Progenitor cell of endocrine pancreas (in vitro differentiated cells): ENCODE measurements around the gene GRIN3A. TPM values are rescaled to one million over a fixed set of nuclear protein-coding genes. Genes with fewer than 3 reads are reported as not detected.

ENCODE experiments used
- DNase-seq: peaks from one replicate; pipeline ENCODE4 v3.0.0; 2021; ENCODE audit warnings: low spot score; ENCODE audit not compliant: unreplicated experiment
- H3K27ac Mint-ChIP-seq: 2 replicates; pipeline ENCODE4 v1.8.0; 2021; ENCODE audit warnings: mild to moderate bottlenecking, moderate library complexity, mixed read lengths
- H3K27me3 Mint-ChIP-seq: 2 replicates; pipeline ENCODE4 v1.8.0; 2021; ENCODE audit warnings: mixed read lengths
- H3K36me3 Mint-ChIP-seq: 2 replicates; pipeline ENCODE4 v1.8.0; 2022; ENCODE audit warnings: mixed read lengths; ENCODE audit not compliant: insufficient read depth
- H3K4me1 Mint-ChIP-seq: 2 replicates; pipeline ENCODE4 v1.8.0; 2021; ENCODE audit warnings: low read depth, mixed read lengths
- H3K4me3 Mint-ChIP-seq: 2 replicates; pipeline ENCODE4 v1.8.0; 2021; ENCODE audit warnings: low read depth, mild to moderate bottlenecking, moderate library complexity, mixed read lengths
- H3K9me3 Mint-ChIP-seq: 2 replicates; pipeline ENCODE4 v1.8.0; 2021; ENCODE audit warnings: low read depth, mixed read lengths
- total RNA-seq: library from RNA; stranded (reverse); gene quantifications from 2 replicates; pipeline ENCODE4 v1.2.1, GENCODE V29; 2021
- TF ChIP-seq, protein P1 (sequence below): fragments of 200-600 bp; sonication (generic); IDR thresholded peaks from one replicate; pipeline ENCODE4 v1.5.0; 2021; ENCODE audit warnings: antibody characterized with exemption, mild to moderate bottlenecking; ENCODE audit not compliant: unreplicated experiment

The GRIN3A gene
- total RNA-seq, 1 donor from 2014 or later, result 0.48 TPM

DNA sequence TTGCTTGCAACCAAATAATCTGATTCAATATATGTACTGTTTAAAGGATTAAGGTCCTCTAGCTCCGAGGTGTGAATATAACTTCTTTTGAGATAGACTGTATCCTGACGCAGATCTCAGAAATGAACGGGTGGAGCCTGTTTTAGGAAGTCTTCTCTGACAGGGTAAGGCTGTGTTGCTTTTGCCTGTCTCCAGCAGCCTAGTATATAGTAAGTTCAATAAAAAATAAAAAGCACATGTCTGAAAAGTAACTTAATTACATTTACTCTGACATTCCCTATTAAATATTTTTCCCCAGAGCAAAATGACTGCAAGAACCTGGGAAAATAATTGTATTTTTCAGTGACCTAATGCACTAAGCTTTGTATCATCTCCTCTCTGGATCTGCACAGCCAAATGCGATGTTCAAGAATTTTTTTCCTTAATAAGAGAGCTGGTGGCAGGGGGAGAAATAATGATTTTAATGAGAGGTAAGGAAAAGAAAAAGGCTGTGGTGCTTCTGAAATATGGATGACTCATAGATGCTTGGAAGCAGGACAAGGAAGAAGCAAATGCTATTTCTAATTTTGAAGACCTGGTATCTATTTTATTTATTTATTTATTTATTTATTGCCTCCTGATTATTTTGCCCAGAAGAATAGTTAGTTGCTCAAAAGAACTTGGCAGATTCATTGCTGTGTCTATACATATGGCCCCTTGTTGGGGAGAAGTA lies 151.0 kb downstream of the GRIN3A start:
- Mint-ChIP-seq H3K27me3 (peaks cover 3% of the 10 kb centered on the region), H3K9me3 (no peaks in the 10 kb centered on the region), H3K4me1 (peaks cover 4% of the 10 kb centered on the region), H3K27ac (no peak overlapping the region), H3K4me3 (no peak overlapping the region), H3K36me3 (no peaks in the 10 kb centered on the region)
- TF ChIP-seq, protein P1, sequence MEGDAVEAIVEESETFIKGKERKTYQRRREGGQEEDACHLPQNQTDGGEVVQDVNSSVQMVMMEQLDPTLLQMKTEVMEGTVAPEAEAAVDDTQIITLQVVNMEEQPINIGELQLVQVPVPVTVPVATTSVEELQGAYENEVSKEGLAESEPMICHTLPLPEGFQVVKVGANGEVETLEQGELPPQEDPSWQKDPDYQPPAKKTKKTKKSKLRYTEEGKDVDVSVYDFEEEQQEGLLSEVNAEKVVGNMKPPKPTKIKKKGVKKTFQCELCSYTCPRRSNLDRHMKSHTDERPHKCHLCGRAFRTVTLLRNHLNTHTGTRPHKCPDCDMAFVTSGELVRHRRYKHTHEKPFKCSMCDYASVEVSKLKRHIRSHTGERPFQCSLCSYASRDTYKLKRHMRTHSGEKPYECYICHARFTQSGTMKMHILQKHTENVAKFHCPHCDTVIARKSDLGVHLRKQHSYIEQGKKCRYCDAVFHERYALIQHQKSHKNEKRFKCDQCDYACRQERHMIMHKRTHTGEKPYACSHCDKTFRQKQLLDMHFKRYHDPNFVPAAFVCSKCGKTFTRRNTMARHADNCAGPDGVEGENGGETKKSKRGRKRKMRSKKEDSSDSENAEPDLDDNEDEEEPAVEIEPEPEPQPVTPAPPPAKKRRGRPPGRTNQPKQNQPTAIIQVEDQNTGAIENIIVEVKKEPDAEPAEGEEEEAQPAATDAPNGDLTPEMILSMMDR, result no peak
- DNase-seq, result no peak

DNA sequence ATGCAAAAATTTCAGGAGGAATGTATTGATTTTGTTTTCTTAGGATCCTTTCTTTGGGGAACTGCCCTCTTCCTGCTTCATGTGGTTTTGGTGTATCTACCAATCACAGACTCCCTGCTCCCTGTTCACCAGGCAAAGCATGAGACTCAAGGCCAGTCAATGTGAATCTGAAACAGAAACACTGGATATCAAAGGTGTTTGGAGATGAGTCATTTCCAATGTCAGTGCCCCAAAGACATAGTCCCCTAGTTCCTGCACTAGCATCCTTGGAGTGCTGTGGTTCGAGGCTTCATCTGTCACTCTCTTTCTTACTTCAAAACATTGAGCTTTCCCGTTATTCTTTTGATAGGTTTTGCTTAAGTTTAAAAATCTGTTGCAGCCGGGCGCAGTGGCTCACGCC lies 151.8 kb downstream of the GRIN3A start:
- Mint-ChIP-seq H3K4me3 (no peak overlapping the region), H3K4me1 (no peaks in the 10 kb centered on the region), H3K9me3 (no peaks in the 10 kb centered on the region), H3K36me3 (no peaks in the 10 kb centered on the region), H3K27ac (no peak overlapping the region), H3K27me3 (no peaks in the 10 kb centered on the region)
- no peak for DNase-seq
- TF ChIP-seq, protein P1, result no peak

DNA sequence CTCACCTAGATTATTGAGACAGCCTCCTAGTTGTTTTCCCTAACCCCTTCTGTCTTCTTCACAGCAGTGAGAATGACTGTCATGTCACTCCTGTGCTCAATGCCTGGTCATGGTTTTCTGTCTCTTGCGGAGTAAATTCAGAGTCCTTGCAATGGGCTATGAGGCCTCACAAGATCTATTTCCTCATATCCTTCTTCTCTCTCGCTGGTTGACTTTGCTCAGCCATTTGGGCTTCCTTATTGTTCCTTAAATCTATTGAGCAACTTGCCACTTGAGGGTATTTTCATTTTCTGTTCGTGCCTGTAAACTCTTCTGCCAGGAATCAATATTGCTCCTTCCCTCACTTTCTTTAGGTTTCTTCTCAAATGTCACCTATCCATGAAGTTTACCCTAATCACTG lies 152.7 kb downstream of the GRIN3A start:
- TF ChIP-seq, protein P1, result no peak
- no peaks in the 10 kb centered on the region for H3K9me3 Mint-ChIP-seq
- no peak for DNase-seq
- no peak overlapping the region for H3K27ac Mint-ChIP-seq
- no peaks in the 10 kb centered on the region for H3K4me1 Mint-ChIP-seq
- no peaks in the 10 kb centered on the region for H3K36me3 Mint-ChIP-seq
- no peak overlapping the region for H3K4me3 Mint-ChIP-seq
- no peaks in the 10 kb centered on the region for H3K27me3 Mint-ChIP-seq

DNA sequence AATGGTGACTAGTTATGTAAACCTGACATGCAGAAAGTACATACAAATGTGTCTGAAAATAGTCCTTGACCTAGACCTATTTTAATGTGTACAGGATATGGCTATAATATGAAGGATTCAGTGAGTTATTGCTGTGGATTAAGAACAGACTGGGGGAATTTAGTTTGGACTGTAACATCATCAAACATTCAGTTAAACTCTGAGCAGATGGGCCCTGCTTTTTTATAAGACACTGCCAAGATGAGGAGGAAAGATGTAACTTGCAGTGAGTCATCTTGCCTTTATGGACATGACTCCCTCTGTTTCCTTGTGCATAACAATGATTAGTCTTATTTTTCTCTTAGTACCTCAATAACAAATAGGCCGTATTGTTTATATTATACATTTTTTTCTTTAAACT lies 155.9 kb downstream of the GRIN3A start:
- Mint-ChIP-seq H3K27ac (no peak overlapping the region), H3K9me3 (no peaks in the 10 kb centered on the region), H3K4me1 (no peaks in the 10 kb centered on the region), H3K27me3 (no peaks in the 10 kb centered on the region), H3K4me3 (no peak overlapping the region), H3K36me3 (no peaks in the 10 kb centered on the region)
- TF ChIP-seq, protein P1, result no peak
- no peak for DNase-seq

DNA sequence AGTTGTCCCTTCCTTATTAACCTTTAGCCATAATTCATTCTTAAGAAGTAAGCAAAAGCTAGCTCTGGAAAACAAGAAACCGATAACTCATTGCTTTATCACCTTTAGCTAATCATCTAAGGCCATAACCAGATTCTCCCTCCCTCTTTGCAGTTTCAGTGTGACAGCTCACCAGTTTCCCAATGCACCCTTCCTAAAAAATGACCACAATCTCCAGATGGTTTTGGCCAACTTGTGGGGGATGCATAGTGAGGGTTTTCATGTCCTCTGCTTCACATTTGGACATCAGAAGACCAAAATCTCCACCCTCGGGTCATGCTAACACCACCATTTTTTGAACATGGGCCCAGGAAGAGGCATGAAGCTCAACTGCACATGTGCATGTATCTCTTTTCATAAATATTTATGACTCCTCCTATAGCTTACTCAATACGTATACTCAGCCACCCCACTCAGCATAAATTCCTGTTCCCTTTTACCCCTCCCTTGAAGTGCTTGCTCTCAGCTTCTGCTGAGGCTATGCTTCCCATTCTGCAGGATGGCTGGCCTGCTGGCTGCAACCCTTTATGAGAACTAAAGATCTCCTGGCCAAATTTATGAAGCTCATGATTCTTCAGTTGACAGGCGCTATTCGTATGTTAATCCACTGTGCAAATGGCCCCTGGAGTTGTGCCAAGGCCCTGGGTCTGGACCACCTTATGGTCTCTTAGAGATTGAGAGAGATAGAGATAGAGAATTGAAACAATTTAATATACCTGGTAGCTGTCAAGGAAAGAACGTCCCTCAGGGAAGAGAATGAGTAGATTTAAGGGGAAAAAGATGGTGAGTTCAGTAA lies 158.5 kb downstream of the GRIN3A start:
- Mint-ChIP-seq H3K27me3 (no peaks in the 10 kb centered on the region), H3K4me1 (peaks cover 5% of the 10 kb centered on the region), H3K4me3 (no peak overlapping the region), H3K27ac (no peak overlapping the region), H3K36me3 (no peaks in the 10 kb centered on the region), H3K9me3 (no peaks in the 10 kb centered on the region)
- TF ChIP-seq, protein P1, result no peak
- no peak for DNase-seq
